GM12873 (cell line): ENCODE results near the gene MKNK2.

ENCODE experiments used
- TF ChIP-seq, protein P1 (sequence below): IDR thresholded peaks from 2 replicates; pipeline ENCODE4 v1.5.1; 2012; ENCODE audit warnings: low read depth, mild to moderate bottlenecking, moderate library complexity, low read length, control low read depth; ENCODE audit not compliant: insufficient read depth; ENCODE audit errors: missing control alignments

MKNK2 gene

DNA sequence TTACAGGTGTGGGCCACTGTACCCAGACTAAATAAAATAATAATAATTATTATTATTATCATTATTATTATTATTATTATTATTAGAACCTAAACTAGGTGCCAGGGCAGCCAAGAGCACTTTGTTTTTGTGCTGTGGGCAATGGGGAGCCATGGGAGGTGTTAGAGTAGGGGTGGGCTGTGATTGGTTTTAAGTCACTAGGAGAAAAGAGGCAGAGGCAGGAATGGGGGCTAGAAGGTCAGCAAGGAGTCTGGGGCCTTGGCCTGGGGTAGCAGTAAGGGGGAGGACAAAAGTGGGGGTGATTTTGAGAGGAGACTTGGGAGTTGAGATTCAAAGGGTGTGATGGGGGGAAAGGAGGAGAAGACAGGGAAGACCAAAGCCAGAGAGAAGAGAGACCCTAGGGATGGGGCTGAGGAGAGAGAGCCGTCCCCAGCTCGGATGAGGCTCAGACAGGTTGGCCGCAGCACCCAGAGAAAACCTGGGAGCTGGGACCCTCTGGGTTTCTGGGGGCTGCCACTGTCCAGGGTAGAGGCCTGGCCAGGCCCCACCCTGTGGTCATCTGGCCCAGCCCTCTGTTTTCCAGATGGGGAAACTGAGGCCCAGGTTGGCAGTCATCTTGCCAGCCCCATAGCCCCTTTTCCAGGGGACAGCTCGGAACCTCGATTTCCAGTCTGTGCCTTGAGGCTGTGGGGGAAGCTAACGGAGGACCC, 17.8 kb downstream of the MKNK2 start:
- TF ChIP-seq, protein P1, sequence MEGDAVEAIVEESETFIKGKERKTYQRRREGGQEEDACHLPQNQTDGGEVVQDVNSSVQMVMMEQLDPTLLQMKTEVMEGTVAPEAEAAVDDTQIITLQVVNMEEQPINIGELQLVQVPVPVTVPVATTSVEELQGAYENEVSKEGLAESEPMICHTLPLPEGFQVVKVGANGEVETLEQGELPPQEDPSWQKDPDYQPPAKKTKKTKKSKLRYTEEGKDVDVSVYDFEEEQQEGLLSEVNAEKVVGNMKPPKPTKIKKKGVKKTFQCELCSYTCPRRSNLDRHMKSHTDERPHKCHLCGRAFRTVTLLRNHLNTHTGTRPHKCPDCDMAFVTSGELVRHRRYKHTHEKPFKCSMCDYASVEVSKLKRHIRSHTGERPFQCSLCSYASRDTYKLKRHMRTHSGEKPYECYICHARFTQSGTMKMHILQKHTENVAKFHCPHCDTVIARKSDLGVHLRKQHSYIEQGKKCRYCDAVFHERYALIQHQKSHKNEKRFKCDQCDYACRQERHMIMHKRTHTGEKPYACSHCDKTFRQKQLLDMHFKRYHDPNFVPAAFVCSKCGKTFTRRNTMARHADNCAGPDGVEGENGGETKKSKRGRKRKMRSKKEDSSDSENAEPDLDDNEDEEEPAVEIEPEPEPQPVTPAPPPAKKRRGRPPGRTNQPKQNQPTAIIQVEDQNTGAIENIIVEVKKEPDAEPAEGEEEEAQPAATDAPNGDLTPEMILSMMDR: no peak

DNA sequence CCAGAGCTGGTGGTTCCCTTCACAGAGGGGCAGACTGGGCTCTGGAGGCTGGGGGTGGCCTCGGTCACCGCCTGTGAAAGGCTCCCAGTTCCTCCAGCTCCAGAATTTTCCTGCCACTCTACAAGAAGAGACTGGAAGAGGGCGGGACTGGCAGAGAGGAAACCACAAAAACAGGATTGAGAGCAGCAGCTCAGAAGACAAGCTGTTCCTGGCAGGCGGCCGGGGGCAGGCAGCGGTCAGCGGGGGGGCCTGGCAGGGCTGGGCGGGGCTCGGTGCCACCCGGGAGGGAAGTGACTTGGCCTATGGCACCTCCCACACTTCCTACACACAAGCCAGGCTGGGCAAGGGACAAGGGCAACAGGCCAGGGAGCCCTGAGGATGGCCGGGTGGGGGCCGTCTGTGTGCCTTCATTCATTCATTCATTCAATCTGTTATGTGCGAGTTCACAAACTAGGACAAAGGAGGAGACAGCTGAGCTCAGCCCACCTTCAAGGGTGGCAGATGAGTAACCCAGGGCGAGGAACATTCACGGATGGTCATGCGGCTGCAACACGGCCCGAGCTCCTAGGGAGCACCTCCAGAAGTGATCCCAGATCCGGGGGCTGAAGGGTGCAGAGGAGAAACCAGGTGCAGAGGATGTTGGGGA, 18.6 kb downstream of the MKNK2 start:
- TF ChIP-seq, protein P1: no peak

DNA sequence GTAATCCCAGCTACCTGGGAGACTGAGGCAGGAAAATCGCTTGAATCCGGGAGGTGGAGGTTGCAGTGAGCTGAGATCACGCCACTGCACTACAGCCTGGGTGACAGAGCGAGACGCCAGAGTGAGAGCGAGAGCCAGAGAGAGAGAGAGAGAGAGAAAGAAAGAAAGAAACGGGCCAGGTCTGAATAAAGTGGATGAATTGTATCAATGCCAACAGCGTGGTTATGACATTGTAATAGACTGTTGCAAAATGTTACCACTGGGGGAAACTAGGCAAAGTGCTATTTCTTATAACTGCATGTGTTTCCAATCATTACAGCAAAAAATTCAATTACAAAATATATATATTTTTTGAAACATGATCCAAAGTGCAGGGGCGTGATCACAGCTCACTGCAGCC, 23.7 kb downstream of the MKNK2 start:
- TF ChIP-seq, protein P1: no peak

DNA sequence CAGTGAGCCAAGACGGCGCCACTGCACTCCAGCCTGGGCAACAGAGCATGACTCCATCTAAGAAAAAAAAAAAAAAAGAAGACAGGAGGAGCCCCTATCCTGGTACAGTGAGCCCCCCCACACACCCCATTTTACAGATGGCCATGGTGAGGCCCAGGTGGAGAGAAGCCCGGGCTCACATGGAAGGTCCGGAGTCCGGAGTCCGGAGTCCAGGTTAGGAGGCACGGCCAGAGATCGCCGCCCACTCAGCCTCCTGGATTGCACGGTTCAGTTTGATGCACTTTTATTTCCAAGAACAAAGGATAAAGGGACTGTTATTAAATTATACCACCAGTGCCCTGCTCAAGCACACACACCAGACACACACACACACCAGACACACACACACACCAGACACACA, 24.3 kb downstream of the MKNK2 start:
- TF ChIP-seq, protein P1: no peak

DNA sequence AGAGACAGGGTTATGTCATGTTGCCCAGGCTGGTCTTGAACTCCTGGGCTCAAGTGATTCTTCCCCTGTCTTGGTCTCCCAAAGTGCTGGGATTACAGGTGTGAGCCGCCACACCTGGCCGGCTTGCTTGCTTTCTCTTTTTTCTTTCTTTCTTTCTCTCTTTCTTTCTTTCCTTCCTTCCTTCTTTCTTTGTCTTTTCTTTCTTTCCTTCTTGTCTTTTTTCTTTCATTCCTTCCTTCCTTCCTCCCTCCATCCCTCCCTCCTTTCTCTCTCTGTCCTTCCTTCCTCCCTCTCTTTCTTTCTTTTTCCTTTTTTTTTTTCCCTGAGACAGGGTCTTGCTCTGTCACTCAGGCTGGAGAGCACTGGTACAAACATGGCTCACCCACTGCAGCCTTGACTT, 28.8 kb downstream of the MKNK2 start:
- TF ChIP-seq, protein P1: no peak

DNA sequence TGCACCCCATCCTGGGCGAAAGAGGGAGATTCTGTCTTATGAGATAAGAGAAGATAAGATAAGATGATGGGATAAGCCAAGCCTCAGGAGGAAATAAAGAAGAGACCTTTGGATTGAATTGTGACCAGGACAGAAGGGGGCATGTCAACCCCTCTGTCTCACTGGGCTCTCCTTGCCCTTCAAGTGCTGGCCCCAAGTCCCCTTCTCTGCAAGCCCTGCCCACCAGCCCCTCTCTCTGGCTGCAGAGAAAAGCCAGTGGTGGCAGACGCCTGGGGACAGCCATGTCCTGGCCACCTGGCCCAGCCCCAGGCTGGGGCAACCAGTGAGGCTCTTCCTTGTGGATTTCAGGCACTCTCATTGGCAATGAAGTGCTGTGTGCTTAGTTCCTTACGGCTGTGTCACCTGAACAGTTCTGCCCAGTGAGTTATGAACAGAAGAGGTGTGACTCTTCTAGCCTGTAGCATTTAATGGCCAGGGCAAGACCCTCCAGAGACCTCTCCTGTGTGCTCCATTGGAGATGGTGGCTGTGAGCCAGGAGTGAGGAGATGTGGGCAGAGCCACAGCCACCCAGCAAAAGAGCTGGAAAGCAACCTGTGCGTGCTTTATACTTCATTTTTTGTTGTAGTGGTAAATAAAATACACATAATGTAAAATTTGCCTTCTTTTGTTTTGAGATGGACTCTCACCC, 29.4 kb downstream of the MKNK2 start:
- TF ChIP-seq, protein P1: no peak

DNA sequence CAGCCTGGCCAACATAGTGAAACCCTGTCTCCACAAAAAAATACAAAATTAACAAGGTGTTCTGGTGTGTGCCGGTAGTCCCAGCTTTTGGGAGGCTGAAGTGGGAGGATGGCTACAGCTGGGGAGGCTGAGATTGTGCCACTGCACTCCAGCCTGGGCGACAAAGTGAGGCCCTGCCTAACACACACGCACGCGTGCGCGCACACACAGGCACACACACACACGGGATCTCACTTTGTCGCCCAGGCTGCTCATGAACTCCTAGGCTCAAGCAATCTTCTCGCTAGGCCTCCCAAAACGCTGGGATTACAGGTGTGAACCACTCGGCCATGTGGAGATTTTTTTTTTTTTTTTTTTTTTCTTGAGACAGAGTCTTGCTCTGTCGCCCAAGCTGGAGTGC, 32.3 kb downstream of the MKNK2 start:
- TF ChIP-seq, protein P1: no peak
